ENCODE data around the gene MPP7. TPM values are rescaled to one million over a fixed set of nuclear protein-coding genes. Genes with fewer than 3 reads are reported as not detected.

The MPP7 gene
- total RNA-seq, 1 experiment from 2014 or later, result 1.7 TPM

DNA sequence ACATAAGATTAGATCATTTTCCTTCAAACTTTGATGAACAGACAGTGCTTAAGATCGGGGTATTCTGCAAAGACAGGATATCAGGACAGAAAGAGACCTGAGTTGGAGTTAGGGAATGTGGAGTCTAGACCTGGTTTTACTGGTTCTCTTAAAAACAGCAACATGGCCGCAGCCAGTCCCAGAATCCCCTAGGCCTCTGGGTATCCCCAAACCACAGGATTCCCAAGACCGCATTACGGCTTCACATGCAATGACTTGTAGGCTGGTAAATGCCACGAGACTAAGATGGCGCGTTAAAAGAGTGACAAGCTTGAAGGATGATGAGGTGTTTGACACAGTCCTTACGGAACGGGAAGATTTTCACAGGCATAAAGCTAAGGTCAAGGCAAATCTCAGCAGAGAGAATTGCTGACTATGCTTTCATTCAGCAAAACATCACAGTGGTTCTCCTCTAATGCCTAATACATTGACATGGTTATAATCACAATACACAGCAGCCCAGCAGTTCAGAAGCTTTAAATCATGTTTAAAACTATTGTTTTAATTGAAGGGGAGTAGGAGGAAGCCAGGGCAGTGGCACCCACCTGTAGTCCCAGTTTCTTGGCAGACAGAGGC is 32.9 kb downstream of the MPP7 start:
- DNase-seq (ENCODE audit: low spot score), result no peak

DNA sequence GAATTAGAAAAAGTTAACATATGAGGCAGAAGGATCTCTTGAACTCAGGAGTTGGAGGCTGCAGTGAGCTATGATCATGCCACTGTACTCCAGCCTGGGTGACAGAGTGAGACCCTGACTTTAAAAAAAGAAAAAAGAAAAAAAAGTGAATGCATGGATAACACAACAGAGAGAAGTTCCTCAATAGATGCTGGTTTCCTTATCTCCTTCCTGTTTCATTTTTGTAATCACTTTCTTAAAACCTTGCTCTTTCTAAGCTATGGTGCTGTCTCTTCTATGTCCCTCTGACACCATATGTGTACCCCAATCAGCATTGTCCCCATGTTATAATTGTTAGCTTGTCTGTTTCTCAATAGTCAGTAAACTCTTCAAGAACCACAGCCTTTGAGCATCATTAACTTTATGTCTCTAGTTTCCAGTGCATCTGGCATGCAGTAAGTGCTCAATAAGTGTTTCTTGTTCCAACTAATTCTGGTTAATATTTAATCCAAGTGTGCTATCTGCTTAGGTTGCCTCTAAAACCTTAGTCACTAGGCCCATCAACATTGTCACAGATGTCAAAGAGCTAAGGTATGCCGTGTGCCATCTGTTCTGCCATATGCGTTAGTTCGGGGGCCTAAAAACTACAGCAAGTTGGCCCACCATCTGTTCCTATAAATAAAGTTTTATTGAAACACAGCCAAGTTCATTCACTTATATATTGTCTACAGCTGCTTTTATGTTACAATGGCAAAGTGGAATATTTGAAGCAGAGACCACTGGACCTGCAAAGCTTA is 36.2 kb downstream of the MPP7 start:
- no peak for DNase-seq (ENCODE audit: low spot score)

DNA sequence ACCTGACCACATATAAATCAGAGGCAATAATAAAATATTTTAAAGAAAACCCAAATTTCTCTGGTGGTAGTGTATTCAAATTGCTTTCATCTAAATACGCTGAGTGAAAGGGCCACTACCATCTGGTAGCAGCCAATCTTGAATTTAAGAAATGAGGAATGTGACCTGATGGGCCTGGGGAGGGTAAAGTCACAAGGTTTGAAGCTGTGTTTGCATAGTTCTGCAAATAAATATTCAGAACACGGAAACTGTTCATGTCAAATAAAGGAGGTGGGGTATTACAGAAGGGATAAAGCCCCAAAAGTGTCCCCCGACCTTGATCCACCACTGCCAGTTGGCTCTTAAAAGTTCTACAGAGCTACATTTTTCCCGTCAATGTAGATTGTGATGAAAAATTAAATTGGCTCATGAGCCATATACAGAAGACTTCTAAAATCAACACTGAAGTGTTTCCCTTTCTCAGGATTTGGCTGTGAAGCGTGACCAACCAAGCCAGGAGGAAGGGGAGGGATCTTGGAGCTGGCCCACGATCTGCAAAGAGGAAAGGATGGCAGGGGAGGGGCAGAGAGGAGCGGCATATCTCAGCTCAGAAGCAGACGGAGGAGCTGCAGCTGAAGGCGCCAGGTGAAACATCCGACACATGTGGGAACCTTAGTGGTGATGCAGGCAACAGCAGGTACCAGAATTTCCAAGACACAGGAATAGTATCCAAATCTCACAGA is 39.6 kb downstream of the MPP7 start:
- DNase-seq (ENCODE audit: low spot score), result no peak

DNA sequence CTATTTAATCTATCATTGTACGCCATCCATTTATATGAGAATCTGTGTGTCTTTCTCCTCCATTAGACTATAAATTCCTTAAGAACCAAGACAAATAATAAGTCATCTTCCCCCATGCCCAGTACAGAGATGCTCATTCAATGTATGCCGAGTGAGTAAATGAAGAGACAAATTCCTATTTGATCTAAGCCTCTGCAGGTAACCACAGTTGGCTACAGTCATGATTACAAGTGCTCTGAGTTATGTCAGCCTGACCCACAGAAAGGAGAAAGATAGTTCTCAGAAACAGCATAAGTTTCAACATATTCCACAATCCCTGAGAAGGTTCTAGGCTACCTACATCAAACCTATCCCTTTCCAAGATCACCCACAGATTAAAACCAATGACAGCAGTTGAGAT is 46.1 kb downstream of the MPP7 start:
- no peak for DNase-seq (ENCODE audit: low spot score)

DNA sequence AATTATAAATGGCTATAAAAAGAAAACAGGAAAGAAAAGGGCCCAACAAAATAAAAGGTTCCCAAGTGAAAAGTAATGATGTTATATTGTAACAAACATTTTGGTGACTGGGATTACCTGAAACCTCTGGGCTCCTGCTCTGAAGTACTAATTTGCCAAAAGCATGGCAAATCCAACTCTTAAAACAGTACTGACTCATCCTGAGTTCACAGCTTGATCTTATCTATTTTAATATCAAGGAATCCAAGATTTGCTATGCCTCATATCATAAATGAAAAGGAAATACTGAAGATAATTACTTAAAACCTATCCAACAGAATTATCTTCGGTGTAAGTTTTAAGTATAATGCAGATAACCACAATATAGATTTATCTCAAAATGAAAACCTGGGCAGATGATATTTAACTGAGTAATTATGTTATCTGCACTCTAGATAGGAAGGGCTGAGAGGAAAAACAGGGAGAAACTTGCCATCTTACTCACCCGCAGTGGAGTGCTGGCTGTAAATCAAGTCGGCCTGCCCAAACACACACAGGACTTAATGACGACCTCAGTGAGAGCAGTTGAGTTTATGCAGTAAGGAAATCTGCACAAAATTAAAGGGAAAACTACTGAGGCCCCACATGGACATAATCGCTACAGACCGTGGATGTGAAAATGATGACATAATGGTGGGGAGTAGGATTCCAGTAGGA is 48.4 kb downstream of the MPP7 start:
- DNase-seq (ENCODE audit: low spot score), result peak; percentile 14

DNA sequence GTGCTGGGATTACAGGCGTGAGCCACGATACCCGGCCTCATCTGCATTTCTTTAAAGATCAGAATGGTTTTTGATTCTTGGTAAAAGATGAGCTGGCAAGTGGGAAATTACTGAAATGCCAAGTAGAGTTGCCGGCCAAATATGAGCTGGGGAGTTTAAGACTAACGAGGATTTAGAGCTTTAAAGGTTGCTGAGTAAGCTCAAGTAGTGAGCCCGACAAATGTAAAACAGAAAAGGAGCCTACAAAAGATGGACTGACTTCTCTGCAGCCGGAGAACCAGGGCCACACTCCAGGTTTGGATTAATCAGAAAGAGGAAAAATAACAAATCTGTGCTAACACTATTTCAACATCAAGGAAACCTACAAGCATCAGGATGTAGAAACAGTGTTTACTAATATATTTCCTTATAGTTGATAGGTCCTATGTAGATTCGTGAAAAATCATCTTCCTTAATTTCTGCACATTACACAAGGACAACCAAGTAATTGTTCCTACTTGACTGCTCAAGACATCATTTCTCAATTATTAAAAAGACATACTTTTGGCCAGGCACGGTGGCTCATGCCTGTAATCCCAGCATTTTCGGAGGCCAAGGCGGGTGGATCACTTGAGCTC is 49.6 kb downstream of the MPP7 start:
- no peak for DNase-seq (ENCODE audit: low spot score)

Other genes with a start within 250 kb of the MPP7 start
- gene WAC, start 230.1 kb upstream of the MPP7 start, total RNA-seq (2014; rRNA removed; shearing (Covaris generic)), result 39.5 and 47.1 TPM in 2 replicates

All from H4 (cell line).